Upper lobe of left lung (tissue), 6 donors: ENCODE data around the gene FAM131B. TPM values are rescaled to one million over a fixed set of nuclear protein-coding genes. Genes with fewer than 3 reads are reported as not detected.

Experiments
- ATAC-seq, 2 donors: fragments of 200-7000 bp; cut with Tn5 transposase; one replicate each; pipeline ENCODE4 v1.9.1; 2022; ENCODE audit warnings: mild to moderate bottlenecking in 2 of 2, moderate library complexity in 2 of 2; ENCODE audit not compliant: low FRiP score in 2 of 2
- DNase-seq, 2 donors: peaks; one replicate each; pipeline ENCODE4 v3.0.0-alpha.2; 2019 to 2020
- H3K27ac ChIP-seq, 4 donors: fragments of 200-600 bp; sonication (generic); one replicate each; pipeline ENCODE4 v1.5.1; 2016 to 2019
- H3K27me3 ChIP-seq, 4 donors: fragments of 200-600 bp; sonication (generic); one replicate each; pipeline ENCODE4 v1.5.1; 2017 to 2019
- H3K36me3 ChIP-seq, 4 donors: fragments of 200-600 bp; sonication (generic); one replicate each; pipeline ENCODE4 v1.5.1; 2016 to 2019
- H3K4me1 ChIP-seq, 4 donors: fragments of 200-600 bp; sonication (generic); one replicate each; pipeline ENCODE4 v1.5.1; 2018 to 2019
- H3K4me3 ChIP-seq, 4 donors: fragments of 200-600 bp; sonication (generic); one replicate each; pipeline ENCODE4 v1.5.1; 2017 to 2019; ENCODE audit warnings: mild to moderate bottlenecking in 2 of 4, moderate library complexity in 1 of 4
- H3K9me3 ChIP-seq, 4 donors: fragments of 200-600 bp; sonication (generic); one replicate each; pipeline ENCODE4 v1.5.1; 2018 to 2019
- EP300 ChIP-seq, 4 donors: sonication (generic); formaldehyde crosslinking; IDR thresholded peaks; one replicate each; pipeline ENCODE4 v1.5.1; 2017; ENCODE audit warnings: antibody characterized with exemption in 4 of 4, control low read depth in 2 of 4
- POLR2A ChIP-seq, 4 donors: fragments of 450-650 bp; IDR thresholded peaks; one replicate each; pipeline ENCODE4 v1.5.1; 2016 to 2017; ENCODE audit warnings: antibody characterized with exemption in 4 of 4, mild to moderate bottlenecking in 2 of 4
- POLR2AphosphoS5 ChIP-seq, 2 donors: sonication (generic); formaldehyde crosslinking; IDR thresholded peaks; one replicate each; pipeline ENCODE4 v1.5.1; 2017; ENCODE audit warnings: antibody characterized with exemption in 2 of 2
- WGBS, 2 donors: methylation state at CpG; one replicate each; pipeline ENCODE4 v1.1.5; 2017 to 2018; 5-methylcytosine and 5-hydroxymethylcytosine counted together
- total RNA-seq, 6 donors: library from RNA; depleted of rRNA in 4 of 6; stranded (reverse); fragments of >200 nt in 4 of 6; gene quantifications; one replicate each; pipeline versions ENCODE4 v1.1.0 to v1.2.1, GENCODE V29; 2016 to 2021
- TF ChIP-seq, protein P1 (sequence below), 6 experiments: fragments of 450-650 bp in 4 of 6; fragments of 200-600 bp in 2 of 6; sonication (generic) in 2 of 6; IDR thresholded peaks; one replicate each; pipeline ENCODE4 v1.5.1; 2016 to 2019; ENCODE audit warnings: antibody characterized with exemption in 6 of 6
- donor health status: DM: no; HTN: no; CAD: no; lungs with moderate emphysema.
- donor health status: DM: no; HTN: yes; CAD: no; lungs with severe emphysema.

The FAM131B gene
- total RNA-seq, result 1 to 10 TPM in 1 of 6 donors, under 1 TPM in 4, not detected in 1; 0.59 to 5.7 (median 0.67) TPM

DNA sequence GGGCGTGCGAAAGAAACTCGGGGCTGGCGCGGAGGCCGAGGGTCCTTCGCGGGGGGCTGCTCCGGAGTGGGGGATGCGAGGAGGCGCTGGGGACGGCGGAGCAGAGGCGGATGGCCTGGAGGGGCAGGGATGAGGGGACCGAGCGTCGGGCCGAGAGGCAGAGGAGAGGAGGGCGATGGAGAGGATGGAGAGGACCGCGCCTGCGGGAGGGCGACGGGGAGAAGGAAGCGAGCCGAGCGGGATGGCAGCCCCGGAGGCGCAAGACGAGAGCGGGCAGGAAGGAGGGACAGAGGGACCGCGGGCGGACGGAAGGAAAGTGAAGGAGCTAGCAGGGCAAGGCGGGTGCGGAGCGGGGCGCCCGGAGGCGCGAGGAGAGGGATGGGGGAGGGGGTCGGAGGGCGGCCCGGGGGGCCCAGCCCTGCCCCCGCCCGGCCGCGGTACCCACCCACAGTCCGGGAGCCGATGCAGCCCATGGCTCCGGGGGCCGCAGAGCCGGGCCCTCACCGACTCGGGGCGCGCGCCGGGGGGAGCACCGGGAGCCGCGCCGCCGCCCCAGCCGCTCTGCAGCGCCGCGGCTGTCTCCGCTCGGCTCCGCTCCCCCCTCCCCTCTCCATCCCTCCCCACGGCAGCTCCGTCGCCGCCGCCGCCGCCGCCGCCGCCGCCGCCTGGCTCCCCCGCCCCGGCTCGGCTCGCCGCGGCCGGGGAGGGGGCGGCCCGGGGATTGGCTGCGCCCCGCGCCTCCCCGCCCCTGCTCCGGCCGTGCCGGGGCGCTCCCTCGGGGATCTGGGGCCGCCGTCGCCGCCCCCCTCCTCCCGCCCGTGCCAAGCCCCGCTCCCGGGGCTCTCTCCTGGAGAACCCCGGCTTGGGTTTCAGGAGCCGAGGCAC lies at the start of gene FAM131B:
Gene FAM131B, minus strand, starts transcription at position 583 of the 885 bp plus-strand sequence. Its CDS starts 110 bp downstream, at position 473.
- ATAC-seq (peak in 1 of 2 donors; percentile 60), DNase-seq (peak in 1 of 2 donors; percentile 84)
- Histone ChIP-seq H3K4me3 (peak within 1 kb of the TSS; percentile 40 to 68 (median 54)), H3K27me3 (peaks cover 0 to 28% (median 14%) of the 10 kb centered on the region in 4 donors), H3K4me1 (peaks cover 15 to 22% (median 16%) of the 10 kb centered on the region in 4 donors), H3K27ac (peak within 1 kb of the TSS in 1 of 4 donors; percentile 5), H3K36me3 (no peaks in the 10 kb centered on the region), H3K9me3 (no peaks in the 10 kb centered on the region)
- WGBS, 2 donors, result 1 to 2% methylated on average over 35 to 62 of the region's 112 CpGs
- TF ChIP-seq EP300 (IDR thresholded peaks at IDR 0.05) (no peak), POLR2AphosphoS5 (IDR thresholded peaks at IDR 0.05) (no peak), POLR2A (IDR thresholded peaks at IDR 0.05) (no peak)
- TF ChIP-seq, protein P1, sequence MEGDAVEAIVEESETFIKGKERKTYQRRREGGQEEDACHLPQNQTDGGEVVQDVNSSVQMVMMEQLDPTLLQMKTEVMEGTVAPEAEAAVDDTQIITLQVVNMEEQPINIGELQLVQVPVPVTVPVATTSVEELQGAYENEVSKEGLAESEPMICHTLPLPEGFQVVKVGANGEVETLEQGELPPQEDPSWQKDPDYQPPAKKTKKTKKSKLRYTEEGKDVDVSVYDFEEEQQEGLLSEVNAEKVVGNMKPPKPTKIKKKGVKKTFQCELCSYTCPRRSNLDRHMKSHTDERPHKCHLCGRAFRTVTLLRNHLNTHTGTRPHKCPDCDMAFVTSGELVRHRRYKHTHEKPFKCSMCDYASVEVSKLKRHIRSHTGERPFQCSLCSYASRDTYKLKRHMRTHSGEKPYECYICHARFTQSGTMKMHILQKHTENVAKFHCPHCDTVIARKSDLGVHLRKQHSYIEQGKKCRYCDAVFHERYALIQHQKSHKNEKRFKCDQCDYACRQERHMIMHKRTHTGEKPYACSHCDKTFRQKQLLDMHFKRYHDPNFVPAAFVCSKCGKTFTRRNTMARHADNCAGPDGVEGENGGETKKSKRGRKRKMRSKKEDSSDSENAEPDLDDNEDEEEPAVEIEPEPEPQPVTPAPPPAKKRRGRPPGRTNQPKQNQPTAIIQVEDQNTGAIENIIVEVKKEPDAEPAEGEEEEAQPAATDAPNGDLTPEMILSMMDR (IDR thresholded peaks at IDR 0.05), result no peak

DNA sequence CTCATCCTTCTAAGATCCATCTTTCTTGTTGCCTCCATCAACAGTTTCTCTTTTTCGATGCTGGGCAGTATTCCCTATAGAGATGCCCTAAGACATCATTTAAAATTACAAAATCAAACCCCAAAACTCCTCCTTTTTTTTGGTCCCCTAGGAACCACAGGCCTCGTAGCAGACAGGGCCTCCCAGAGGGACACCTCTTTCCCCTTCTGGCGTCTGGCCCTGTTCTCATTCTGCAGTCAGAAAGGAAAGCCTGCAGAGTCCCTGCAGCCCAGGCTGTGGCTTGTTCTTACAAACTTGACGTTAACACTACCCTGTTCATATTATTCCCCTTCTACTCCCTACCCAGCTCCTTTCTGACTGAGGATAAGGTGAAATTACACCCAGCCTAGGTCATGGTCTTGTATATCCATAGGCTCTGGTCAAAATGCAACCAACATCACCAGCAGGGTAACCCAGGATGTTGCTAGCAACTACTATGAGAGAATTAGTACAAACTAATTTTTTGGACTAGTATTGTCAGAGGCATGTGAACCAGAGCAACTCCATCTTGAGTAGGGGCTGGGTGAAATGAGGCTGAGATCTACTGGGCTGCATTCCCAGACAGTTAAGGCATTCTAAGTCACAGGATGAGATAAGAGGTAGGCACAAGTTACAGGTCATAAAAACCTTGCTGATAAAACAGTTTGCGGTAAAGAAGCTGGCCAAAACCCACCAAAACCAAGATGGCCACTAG lies 49.6 kb upstream of the FAM131B start:
- WGBS, 2 donors, result 70 to 80% methylated on average over 5 of the region's 5 CpGs
- TF ChIP-seq, protein P1 (IDR thresholded peaks at IDR 0.05), result no peak
- TF ChIP-seq POLR2A (IDR thresholded peaks at IDR 0.05), result no peak
- TF ChIP-seq EP300 (IDR thresholded peaks at IDR 0.05), result no peak
- TF ChIP-seq POLR2AphosphoS5 (IDR thresholded peaks at IDR 0.05), result no peak
- H3K9me3 ChIP-seq, result no peaks in the 10 kb centered on the region
- H3K4me3 ChIP-seq, result no peak overlapping the region
- H3K27ac ChIP-seq, result no peak overlapping the region
- DNase-seq, result no peak
- no peaks in the 10 kb centered on the region for H3K27me3 ChIP-seq
- H3K4me1 ChIP-seq, result peaks cover 18 to 40% (median 33%) of the 10 kb centered on the region in 4 donors
- no peak for ATAC-seq
- no peaks in the 10 kb centered on the region for H3K36me3 ChIP-seq

DNA sequence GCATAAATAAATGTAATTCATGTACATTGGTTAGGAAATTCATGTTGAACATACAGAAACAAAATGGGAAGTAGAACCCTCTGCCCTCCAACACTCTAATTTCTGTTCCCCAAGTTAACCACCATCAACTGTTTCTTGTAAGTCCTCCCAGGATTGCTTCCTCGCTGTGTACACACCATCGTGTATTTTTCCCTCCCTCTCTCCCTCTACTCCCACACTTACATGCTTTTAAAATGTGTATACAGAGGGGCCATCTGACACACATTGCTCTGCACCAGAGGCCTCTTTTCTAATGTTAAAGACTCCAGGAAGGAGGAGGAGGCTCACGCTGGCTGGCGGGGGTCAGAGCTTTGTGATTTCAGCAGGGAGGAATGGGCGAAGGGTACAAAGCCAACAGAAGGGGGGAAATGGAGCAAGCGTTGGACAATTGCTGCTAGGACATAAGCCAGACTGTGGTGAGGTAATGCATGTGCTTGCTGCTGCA lies 48.0 kb upstream of the FAM131B start:
- ATAC-seq (peak in 1 of 2 donors; percentile 67), DNase-seq (no peak)
- no peaks in the 10 kb centered on the region for H3K9me3 ChIP-seq
- no peaks in the 10 kb centered on the region for H3K27me3 ChIP-seq
- H3K36me3 ChIP-seq, result no peaks in the 10 kb centered on the region
- no peak for TF ChIP-seq EP300 (IDR thresholded peaks at IDR 0.05)
- no peak for TF ChIP-seq POLR2AphosphoS5 (IDR thresholded peaks at IDR 0.05)
- no peak for TF ChIP-seq POLR2A (IDR thresholded peaks at IDR 0.05)
- TF ChIP-seq, protein P1 (IDR thresholded peaks at IDR 0.05), result no peak
- H3K4me1 ChIP-seq, result peaks cover 18 to 38% (median 33%) of the 10 kb centered on the region in 4 donors
- H3K27ac ChIP-seq, result peak overlapping the region in 2 of 4 donors; percentile 29 to 71
- 14 to 30% methylated on average over 6 of the region's 6 CpGs for WGBS, 2 donors
- H3K4me3 ChIP-seq, result no peak overlapping the region

DNA sequence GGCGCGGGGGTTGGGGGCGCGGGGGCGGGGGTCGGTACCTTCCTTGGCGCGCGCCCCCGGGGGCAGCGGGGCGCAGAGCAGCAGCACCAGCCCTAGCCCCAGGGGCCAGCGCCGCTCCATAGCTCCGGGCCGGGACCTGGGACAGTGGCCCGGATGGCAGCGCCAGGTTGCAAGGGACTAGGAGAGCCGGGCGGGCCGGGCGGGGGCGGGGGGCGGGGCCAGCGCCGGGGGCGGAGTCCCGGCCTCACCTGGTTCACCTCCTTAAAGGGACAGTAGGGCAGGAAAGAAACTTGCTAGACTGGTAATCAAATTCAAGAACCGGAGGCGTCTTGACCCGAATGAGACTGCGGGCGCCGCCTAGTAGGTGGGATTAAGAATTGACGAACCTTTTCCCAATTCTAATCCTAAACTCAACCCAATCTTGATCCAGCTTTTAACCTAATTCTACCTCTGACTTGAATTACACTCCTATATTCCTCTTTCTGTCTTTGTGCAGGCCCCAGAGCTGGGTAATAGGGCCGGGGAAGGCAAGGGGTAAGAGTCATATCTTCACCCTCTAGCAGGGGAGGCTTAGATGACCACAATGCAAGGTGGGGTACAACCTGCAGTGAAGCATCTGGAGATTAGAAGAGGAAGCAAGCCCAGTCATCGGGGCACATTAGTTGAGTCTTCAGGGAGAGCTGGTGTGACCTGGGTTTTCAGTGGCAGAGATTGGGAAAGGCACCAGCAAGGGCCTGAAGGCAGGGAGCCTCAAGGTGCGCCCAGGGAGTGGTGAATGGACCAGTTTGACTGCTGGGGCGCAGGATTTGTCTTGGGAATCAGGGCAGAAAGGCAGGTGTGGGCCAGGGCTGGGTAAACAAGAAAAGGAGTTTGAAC lies 46.4 kb upstream of the FAM131B start, which contains the start of gene EPHA1:
Gene EPHA1, minus strand, starts transcription at position 171 of the 876 bp plus-strand sequence. Its CDS starts 51 bp downstream, at position 120.
- no peaks in the 10 kb centered on the region for H3K9me3 ChIP-seq
- peak within 1 kb of the TSS; percentile 40 to 81 (median 74) for H3K27ac ChIP-seq
- H3K36me3 ChIP-seq, result no peaks in the 10 kb centered on the region
- H3K4me3 ChIP-seq, result peak within 1 kb of the TSS; percentile 19 to 62 (median 56)
- ATAC-seq (peak; percentile 43 to 80), DNase-seq (peak; percentile 74 to 90)
- peaks cover 18 to 38% (median 33%) of the 10 kb centered on the region in 4 donors for H3K4me1 ChIP-seq
- WGBS, 2 donors, result 11 to 16% methylated on average over 11 to 25 of the region's 39 CpGs
- TF ChIP-seq, protein P1 (IDR thresholded peaks at IDR 0.05), result peak in 5 of 6 experiments; percentile 11 to 48 (median 40)
- no peak for TF ChIP-seq EP300 (IDR thresholded peaks at IDR 0.05)
- H3K27me3 ChIP-seq, result no peaks in the 10 kb centered on the region
